H1 (cell line): Measurements from ENCODE around the gene ITGB1BP1.

Experiments used
- CHD1 ChIP-seq: IDR thresholded peaks from 2 replicates; pipeline ENCODE4 v1.6.1; 2012; ENCODE audit warnings: low read depth, low read length, improper control_type of control experiment
- CTCF ChIP-seq, 3 experiments: IDR thresholded peaks; 1 replicate in 2 of 3; 2 replicates in 1 of 3; pipeline versions ENCODE4 v1.5.1 to v1.6.1; 2011; ENCODE audit warnings: low read length in 3 of 3, mild to moderate bottlenecking in 3 of 3, inconsistent platforms in 2 of 3, low read depth in 1 of 3, moderate library complexity in 1 of 3; ENCODE audit not compliant: insufficient read depth in 1 of 3; ENCODE audit errors: control extremely low read depth in 1 of 3
- EGR1 ChIP-seq: IDR thresholded peaks from 2 replicates; pipeline ENCODE4 v1.6.1; 2011; ENCODE audit warnings: low read depth, low read length, borderline replicate concordance
- EZH2 ChIP-seq: fragments of 200-600 bp; sonication (generic); IDR thresholded peaks from 2 replicates; pipeline ENCODE4 v1.7.1; 2012; ENCODE audit warnings: low read depth, mild to moderate bottlenecking, moderate library complexity, low read length, inconsistent platforms; ENCODE audit not compliant: severe bottlenecking
- JUN ChIP-seq: IDR thresholded peaks from 2 replicates; pipeline ENCODE4 v1.6.1; 2011; ENCODE audit warnings: low read depth, mild to moderate bottlenecking, improper control_type of control experiment, low read length
- KDM1A ChIP-seq: fragments of 200-600, 300-600 bp; sonication (generic); IDR thresholded peaks from 2 replicates; pipeline ENCODE4 v1.7.1; 2016; ENCODE audit warnings: mild to moderate bottlenecking, low read length, borderline replicate concordance
- MAX ChIP-seq: IDR thresholded peaks from 2 replicates; pipeline ENCODE4 v1.6.1; 2012; ENCODE audit warnings: inconsistent platforms
- POLR2A ChIP-seq, 2 experiments: IDR thresholded peaks; 1 replicate in 1 of 2; 2 replicates in 1 of 2; pipeline ENCODE4 v1.6.1; 2011; ENCODE audit warnings: low read depth in 2 of 2, low read length in 2 of 2, mild to moderate bottlenecking in 2 of 2; ENCODE audit errors: control extremely low read depth in 1 of 2
- POLR2AphosphoS5 ChIP-seq: IDR thresholded peaks from 2 replicates; pipeline ENCODE4 v1.6.1; 2011; ENCODE audit warnings: low read depth, low read length
- RXRA ChIP-seq: IDR thresholded peaks from 2 replicates; pipeline ENCODE4 v1.6.1; 2011; ENCODE audit warnings: low read depth, mild to moderate bottlenecking, low read length, moderate library complexity; ENCODE audit not compliant: insufficient read depth
- SP1 ChIP-seq: IDR thresholded peaks from 2 replicates; pipeline ENCODE4 v1.6.1; 2011; ENCODE audit warnings: low read depth, low read length
- SP2 ChIP-seq: IDR thresholded peaks from 2 replicates; pipeline ENCODE4 v1.6.1; 2012; ENCODE audit warnings: mild to moderate bottlenecking, low read length, inconsistent platforms
- TAF1 ChIP-seq: IDR thresholded peaks from 2 replicates; pipeline ENCODE4 v1.6.1; 2011; ENCODE audit warnings: mild to moderate bottlenecking, low read depth, low read length
- TBP ChIP-seq: IDR thresholded peaks from 2 replicates; pipeline ENCODE4 v1.6.1; 2011; ENCODE audit warnings: low read depth, low read length, improper control_type of control experiment

GRCh38 chr2:9407363-9407811, 15.9 kb downstream of the ITGB1BP1 start:
- TF ChIP-seq POLR2A (IDR thresholded peaks at IDR 0.05; ENCODE audit: control extremely low read depth in 1 of 2, low read depth in 2 of 2, low read length in 2 of 2) (no peak), CTCF (IDR thresholded peaks at IDR 0.05; ENCODE audit: control extremely low read depth in 1 of 3, insufficient read depth in 1 of 3, low read depth in 1 of 3, low read length in 3 of 3) (no peak), TAF1 (no peak), MAX (no peak), SP2 (no peak), SP1 (no peak), POLR2AphosphoS5 (no peak), EGR1 (no peak), EZH2 (no peak), KDM1A (no peak), CHD1 (no peak), TBP (no peak), JUN (no peak), RXRA (no peak)
